ENCODE data around the gene BIN1. TPM values are rescaled to one million over a fixed set of nuclear protein-coding genes. Genes with fewer than 3 reads are reported as not detected.

Gene BIN1
- polyA plus RNA-seq (2013, experiment 1 of 2; ENCODE audit: insufficient read length) = 68.2 TPM
- polyA plus RNA-seq (2013, experiment 2 of 2; ENCODE audit: insufficient read length) = 74.4 TPM

- DNase-seq = peak; percentile 87
Observed at GRCh38 chr2:127106991-127107621, at the start of gene BIN1. BIN1 (minus strand) TSS chr2:127107154; CDS start chr2:127106943, 211 bp downstream.

- peak; percentile 72 for DNase-seq
Observed at GRCh38 chr2:127155947-127156346, 49.0 kb upstream of the BIN1 start.

- DNase-seq = peak; percentile 70
Observed at GRCh38 chr2:127155028-127155581, 48.2 kb upstream of the BIN1 start.

GRCh38 chr2:127154396-127154795 lies 47.4 kb upstream of the BIN1 start:
- no peak for DNase-seq

GRCh38 chr2:127153691-127154158 lies 46.8 kb upstream of the BIN1 start:
- peak; percentile 95 for DNase-seq

- DNase-seq = no peak
Observed at GRCh38 chr2:127150996-127151395, 44.0 kb upstream of the BIN1 start.

- DNase-seq = peak; percentile 98
Observed at GRCh38 chr2:127149384-127149783, 42.4 kb upstream of the BIN1 start.

GRCh38 chr2:127146820-127147502 lies 40.0 kb upstream of the BIN1 start:
- DNase-seq = peak; percentile 87

- DNase-seq = no peak
Observed at GRCh38 chr2:127146071-127146725, 39.2 kb upstream of the BIN1 start.

GRCh38 chr2:127145280-127145895 lies 38.4 kb upstream of the BIN1 start:
- DNase-seq = peak; percentile 78

- peak; percentile 50 for DNase-seq
Observed at GRCh38 chr2:127143841-127144782, 37.2 kb upstream of the BIN1 start.

- DNase-seq = no peak
Observed at GRCh38 chr2:127142663-127143630, 36.0 kb upstream of the BIN1 start.

GRCh38 chr2:127140538-127140937 lies 33.6 kb upstream of the BIN1 start:
- DNase-seq = no peak

- DNase-seq = no peak
Observed at GRCh38 chr2:127139766-127140165, 32.8 kb upstream of the BIN1 start.

GRCh38 chr2:127138281-127138680 lies 31.3 kb upstream of the BIN1 start:
- no peak for DNase-seq

GRCh38 chr2:127137741-127138140 lies 30.8 kb upstream of the BIN1 start:
- DNase-seq = no peak

- DNase-seq = no peak
Observed at GRCh38 chr2:127137225-127137624, 30.3 kb upstream of the BIN1 start.

GRCh38 chr2:127134833-127135830 lies 28.2 kb upstream of the BIN1 start:
- no peak for DNase-seq

- DNase-seq = no peak
Observed at GRCh38 chr2:127134235-127134634, 27.3 kb upstream of the BIN1 start.
